Left renal cortex interstitium (tissue), 4 donors: ENCODE data around the gene ACTN1. TPM values are rescaled to one million over a fixed set of nuclear protein-coding genes. Genes with fewer than 3 reads are reported as not detected.
A peak's percentile ranks its signal among the peaks of the same experiment; 100 is the strongest.

ENCODE experiments used
- DNase-seq, 4 donors: peaks; one replicate each; pipeline ENCODE4 v3.0.0-alpha.2; 2013; ENCODE audit warnings: low read depth in 4 of 4, low spot score in 2 of 4, missing footprints in 1 of 4
- polyA plus RNA-seq, 4 donors: library from polyadenylated mRNA; unstranded; fragments of 120-200 nt; gene quantifications; one replicate each; pipeline ENCODE4 v1.2.1, GENCODE V29; 2013; ENCODE audit not compliant: insufficient read length in 4 of 4

ACTN1 gene
- polyA plus RNA-seq, 4 donors, result 71.6 to 83.5 (median 75.3) TPM

DNA sequence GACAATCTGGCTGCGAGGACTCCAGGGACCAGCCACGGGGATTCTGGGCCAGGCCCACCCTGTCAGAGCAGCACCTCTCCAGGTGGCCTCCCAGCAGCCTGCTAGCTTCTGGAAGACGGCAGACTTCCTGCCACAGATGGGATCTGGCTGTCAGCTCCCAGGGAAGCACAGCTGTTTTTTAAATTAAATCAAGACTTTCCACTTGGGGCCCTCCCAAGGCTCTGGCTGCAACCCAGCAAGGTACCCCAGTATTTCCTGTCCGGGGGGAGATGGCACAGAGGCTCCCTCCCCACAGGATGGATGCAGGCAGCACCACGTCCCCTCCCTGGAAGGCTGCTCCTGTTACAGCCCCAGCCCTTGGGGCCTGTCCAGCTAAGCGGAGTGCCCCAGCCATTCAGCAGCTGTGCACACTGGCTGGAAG is 56.9 kb downstream of the ACTN1 start:
- no peak for DNase-seq

- no peak for DNase-seq
These were observed 57.4 kb downstream of the ACTN1 start for GRCh38 chr14:68921666-68922065.

GRCh38 chr14:68921049-68921448 is 58.1 kb downstream of the ACTN1 start:
- DNase-seq, result no peak

DNA sequence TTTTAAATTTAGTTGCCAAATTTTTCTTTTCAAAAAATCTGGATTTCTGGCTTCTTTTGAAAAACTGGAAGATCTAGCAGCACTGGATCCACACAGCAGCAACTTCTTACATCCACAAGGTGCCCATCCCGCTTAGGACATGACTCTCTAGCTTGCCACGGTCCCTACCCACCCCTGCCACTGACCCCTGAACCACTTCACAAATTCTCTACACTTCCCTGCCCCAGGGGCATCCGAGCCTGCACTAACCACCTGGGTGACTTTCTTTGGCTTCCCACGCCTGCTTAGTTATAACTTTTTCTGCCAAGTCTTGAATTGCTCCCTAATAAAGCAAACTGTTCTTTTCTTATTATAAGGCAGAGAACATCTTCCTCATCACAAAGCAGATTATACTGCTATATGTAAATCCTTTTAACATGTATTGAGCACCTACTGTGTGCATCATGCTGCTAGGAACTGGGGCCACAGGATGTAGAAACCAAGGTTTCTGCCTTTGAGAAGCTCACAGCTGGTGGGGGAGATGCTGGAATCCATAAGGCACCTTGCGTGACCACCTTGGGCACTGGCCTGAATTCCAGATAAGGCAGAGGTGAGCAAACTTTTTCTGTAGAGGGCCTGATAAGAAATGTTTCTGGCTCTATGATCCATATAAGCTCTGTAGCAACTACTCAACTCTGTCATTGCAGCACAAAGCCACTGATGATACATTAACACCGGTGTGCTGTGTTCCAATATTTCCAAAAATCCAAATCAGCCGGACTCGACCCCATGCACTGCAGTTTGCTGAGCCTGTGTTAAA is 59.8 kb downstream of the ACTN1 start:
- DNase-seq, result no peak

DNA sequence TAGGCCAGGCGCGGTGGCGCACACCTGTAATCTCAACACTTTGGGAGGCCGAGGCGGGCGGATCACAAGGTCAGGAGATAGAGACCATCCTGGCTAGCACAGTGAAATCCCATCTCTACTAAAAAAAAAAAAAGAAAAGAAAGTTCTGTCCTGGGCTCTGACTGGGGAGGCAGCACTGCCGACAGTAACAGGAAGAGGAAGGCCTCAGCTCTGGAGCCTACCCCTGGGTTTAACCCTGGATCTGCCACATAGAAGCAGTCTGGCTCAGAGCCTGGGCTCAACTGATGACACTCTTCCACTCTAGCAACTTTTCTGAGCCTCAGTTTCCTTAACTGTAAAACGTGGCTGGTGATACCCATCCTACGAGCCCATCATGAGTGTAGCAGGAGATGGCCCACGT is 60.5 kb downstream of the ACTN1 start:
- no peak for DNase-seq

DNA sequence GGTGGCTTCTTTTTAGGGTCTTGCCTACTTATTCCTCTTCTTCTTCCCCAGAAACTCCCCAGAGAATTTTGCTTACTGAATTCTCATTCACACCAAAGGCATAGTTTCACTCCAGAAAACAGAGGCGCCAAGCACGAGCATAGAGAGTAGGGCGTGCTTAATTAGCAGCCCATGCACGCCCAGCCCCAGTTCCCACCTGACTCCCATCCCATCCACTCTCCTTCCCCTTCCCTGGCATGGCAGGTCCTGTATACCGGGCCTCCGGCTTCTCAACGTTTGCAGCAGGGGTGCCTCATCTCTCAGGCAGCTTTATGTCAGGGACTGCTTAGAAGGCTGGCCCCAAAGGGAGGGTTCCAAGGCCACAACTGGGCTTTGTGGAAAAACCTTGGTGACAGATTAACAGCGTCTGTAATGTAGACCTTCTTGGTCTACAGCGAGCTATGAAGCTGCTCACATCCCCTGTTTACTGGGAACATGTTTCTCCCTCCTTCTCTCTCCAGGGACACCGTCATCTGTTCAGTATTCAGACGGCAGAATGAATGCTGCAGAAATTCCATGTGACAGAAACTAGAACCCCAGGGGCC is 62.7 kb downstream of the ACTN1 start:
- DNase-seq, result no peak

DNA sequence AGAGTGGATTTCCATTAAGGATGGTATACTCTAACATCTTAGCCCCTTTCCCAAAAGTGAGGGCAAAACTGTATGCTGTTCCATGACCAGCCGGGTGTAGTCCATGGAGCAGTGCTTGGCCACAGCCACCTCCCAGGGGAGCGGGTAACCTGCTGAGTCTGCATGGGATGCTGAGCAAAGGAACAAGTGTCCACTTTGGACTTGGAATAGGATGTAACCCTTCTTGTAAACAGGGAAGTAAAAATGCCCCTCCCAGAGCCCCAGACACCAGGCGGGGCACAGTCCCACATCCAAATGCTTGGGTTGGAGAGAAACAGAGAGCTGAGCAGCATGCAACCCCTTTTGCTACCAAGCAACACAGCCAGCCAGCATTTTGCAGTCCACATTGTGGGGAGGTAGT is 65.6 kb downstream of the ACTN1 start:
- no peak for DNase-seq

DNA sequence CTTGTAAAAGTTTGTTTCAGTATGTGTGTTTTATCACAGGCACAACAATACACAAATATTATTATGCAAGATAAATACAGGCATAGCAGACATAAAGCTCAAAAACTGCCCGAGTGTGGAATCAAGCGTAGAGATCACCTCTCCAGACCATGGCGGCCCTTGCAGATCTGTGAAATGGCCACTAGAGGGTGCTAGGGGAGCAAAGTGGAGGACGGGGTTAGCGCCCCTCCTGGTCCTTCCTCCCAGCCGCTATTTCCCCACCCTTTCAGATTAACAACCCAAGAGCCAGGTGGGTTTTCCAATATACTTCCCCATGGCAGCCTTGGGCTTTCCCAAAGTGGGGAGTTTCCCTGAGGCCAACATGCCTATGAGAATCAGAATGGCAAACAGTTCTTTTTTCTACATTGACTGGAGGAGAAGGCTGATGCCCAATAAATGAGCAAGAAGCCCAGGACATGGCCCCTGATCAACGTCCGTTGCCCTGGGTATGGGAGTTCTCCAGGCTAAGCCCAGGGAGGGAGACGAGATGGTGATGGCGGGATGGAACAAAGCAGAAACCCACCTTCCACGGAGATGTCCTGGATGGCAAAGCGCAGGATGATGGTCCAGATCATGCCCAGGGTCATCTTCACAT is 67.4 kb downstream of the ACTN1 start:
- DNase-seq, result peak in 3 of 4 donors; percentile 60 to 78 (median 61)

DNA sequence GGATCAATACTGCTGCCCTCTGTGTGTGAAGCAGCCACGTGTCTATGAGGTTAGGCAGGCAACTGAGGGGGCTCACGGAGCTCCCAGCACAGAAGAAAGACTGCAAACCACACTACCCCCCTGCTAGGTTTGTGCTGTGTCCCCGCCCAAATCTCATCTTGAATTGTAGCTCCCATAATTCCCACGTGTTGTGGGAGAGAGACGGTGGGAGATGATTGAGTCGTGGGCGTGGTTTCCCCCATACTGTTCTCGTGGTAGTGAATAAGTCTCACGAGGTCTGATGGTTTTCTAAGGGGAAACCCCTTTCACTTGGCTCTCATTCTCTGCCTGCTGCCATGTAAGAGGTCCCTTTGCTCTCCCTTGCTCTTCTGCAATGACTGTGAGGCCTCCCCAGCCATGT is 68.6 kb downstream of the ACTN1 start:
- no peak for DNase-seq

DNA sequence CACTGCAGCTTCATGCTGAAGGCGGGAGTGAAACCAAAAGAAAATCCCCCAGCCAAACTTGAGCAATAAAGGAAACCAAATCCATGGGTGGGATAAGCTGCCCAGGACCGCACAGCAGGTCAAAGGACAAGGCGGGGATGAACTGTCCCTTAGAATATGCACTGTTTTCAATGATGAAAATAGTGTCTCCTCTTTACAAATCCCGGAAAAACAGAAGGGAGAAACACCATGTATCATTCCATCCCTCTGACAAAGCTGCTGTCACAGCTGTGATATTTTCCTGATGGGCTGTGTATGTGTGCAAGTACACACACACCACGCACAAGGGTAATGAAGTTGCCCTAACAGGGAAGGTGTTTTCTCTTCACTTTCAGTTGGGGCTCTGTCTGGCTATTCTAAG is 70.3 kb downstream of the ACTN1 start:
- no peak for DNase-seq

GRCh38 chr14:68908201-68908600 is 70.9 kb downstream of the ACTN1 start:
- DNase-seq, result no peak

DNA sequence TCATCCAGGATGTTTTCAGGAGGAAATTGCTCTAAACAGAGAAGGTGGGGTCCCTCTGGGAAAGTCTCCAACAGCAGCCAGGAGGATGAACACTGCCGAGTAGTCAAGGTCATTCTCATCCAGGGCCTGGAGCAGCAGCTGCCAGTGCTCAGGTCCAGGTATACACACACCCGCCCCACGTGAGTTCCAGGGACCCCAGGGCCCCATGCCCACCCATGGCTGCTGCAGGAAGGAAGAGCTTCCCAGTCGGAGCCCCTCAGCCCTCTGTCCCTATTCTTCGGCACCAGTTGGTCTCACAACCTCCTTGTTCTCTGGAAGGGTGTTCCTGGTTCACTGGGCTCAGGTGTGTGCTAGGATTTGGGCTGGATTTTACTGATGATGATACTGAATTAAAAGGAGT is 72.7 kb downstream of the ACTN1 start:
- no peak for DNase-seq

DNA sequence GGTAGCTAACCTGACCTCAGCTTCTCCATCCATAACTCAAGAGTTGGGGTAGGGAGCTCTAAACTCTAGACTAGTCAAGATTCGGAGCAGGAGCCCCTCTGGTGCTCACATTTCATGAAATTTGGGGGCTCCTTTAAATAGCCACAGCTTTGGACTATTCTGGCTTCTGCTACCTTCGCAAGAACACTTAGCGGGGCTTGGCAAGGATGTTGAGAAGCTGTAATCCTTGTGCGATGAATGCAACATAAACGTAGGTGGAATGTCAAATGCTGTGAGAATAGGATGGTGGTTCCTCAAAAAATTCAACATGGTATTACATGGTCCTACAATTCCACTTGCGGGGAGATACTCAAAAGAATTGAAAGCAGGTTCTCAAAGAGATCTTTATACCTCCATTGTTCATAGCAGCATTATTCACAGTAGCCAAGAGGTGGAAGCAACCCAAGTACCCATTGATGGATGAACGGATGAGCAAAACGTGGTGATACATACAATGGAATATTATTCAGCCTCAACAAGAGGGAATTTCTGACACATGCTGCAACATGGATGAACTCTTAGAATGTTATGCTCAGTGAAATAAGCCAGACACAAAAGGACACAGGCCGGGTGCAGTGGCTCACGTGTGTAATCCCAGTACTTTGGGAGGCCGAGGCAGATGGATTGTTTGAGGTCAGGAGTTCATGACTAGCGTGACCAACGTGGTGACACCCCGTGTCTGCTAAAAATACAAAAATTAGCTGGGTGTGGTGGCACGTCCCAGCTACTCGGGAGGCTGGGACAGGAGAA is 73.8 kb downstream of the ACTN1 start:
- no peak for DNase-seq

DNA sequence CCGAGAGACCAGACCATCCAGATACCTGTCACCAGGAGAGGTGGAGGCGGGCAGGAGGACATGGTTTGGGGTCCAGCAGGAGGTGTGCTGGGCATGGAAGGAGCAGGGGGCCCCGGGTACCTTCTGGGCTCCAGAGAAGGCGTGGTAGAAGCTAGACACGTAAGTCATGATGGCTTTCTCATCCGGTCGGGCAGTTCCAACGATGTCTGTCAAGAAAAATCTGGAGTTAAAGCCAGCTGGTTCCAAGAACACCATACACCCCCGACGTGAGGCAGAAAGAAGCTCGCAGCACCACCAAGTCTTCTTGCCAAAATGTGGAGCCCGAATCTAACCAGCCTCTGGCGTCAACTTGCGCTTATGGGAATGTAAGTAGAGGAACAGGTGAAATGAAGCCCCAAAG is 76.7 kb downstream of the ACTN1 start:
- DNase-seq, result no peak

- no peak for DNase-seq
These were observed 80.0 kb downstream of the ACTN1 start for GRCh38 chr14:68899033-68899603.

- no peak for DNase-seq
These were observed 80.7 kb downstream of the ACTN1 start for GRCh38 chr14:68898248-68899032.

DNA sequence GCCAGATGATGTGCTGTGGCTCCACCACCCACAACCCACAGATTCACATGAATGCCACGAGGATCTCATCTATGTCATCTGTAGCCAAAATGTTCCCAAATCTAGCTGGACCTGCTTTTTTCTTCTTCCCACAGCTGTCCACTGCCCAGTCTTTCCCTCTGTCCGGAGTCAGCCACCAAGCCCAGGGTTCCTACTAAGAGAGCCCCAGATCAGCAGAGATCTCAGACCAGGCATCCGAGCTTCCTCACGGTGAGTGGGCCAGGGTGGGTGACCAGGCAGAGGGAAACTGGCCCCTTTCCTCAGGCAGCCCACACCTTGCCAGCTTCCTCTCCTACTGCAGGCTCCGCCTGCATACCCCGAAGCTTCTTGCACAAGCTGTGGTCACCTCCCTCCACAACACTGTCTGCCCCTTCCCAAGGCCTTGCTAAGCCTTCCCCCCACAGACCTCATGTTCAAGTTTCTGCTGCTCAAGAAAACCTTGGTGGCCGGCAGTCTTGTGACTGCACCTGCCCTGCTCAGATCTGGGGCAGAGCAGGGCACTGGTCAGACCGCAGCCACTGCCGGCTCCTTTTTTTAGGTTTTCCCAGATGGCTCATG is 81.4 kb downstream of the ACTN1 start:
- DNase-seq, result no peak

- DNase-seq, result no peak
These were observed 83.0 kb downstream of the ACTN1 start for GRCh38 chr14:68896132-68896531.

DNA sequence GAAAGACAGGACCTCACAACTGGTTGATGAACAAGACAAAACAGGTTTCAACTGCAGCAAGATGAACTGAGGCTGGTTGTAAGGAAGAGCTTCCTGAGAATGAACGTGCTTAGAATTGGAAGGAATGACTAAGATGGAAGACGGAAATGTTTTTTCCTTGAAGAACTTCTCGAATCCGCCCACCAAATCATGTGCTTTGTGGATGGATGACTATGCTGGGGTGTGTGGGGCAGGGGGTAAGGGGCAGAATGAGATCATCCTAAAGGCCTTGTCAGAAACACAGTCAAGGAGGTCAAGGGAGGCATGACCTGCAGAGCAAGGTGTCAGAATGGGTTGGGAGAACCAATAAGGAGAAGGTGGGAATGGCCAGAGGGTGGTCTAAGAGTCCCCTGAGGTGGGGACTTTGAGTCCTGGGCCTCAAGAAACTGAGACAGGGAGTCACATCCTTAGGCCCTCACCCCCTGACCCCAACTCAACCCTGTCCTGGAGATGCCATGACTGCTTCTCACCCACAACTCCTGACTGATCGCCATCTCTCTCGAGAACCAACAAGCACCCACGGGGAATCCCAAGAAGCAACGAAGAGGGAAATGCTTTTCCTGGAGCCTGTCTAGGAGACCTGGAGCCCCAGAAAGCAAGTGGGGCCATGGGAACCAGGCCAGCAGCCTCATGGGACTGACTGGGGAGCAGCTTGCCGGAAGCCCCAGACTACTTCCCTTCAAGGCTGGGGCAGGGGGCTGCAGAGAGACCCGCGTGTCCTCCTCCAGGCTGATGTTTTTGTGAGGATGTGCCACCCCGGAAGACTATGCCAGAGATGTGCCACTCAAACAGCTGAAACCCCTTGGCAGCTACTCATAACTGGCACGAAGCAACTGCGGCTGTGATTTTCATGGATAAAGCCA is 84.0 kb downstream of the ACTN1 start:
- no peak for DNase-seq
